Limb (tissue), 2 donors: ENCODE results near the gene PBX2.
"Not testable (repeated sequence)": the region's sequence is repeated elsewhere in the genome, so short reads cannot be mapped to it uniquely, and the experiment has no call there.

Experiments
- DNase-seq, 2 donors: peaks; one replicate each; pipeline ENCODE4 v3.0.0-alpha.2; 2016; ENCODE audit errors: extremely low spot score in 2 of 2

Gene PBX2

DNA sequence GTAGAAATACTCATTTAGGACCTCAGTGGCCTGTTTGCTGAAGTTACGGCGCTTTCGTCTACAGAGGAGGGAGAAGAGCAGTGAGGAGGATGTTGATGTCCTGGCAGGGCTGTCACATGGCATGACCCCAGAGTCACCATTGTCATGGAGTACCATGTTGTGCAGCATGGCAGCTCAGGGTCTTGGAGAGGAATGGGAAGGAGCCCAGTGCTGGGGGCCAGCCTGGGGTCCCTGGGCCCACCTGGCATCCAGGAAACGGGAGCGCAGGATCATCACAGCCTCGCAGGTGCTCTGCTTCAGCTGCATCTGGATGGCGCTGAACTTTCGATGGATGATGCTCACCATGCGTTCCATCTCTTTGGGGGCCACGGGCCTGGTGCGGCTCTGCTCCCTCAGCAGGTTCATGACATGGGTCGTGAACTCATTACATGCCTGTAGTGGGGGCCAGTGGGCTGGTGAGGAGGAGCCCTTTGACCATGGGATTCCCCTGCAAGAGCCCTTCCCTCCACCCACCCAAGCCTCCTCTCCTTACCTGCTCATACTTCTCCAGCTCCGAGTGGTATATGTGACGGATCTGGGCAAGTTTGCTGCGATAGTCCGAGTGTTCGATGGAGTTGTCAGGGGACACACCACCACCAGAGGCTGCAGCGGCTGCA, 2.1 kb downstream of the PBX2 start:
- DNase-seq: not testable (repeated sequence)

DNA sequence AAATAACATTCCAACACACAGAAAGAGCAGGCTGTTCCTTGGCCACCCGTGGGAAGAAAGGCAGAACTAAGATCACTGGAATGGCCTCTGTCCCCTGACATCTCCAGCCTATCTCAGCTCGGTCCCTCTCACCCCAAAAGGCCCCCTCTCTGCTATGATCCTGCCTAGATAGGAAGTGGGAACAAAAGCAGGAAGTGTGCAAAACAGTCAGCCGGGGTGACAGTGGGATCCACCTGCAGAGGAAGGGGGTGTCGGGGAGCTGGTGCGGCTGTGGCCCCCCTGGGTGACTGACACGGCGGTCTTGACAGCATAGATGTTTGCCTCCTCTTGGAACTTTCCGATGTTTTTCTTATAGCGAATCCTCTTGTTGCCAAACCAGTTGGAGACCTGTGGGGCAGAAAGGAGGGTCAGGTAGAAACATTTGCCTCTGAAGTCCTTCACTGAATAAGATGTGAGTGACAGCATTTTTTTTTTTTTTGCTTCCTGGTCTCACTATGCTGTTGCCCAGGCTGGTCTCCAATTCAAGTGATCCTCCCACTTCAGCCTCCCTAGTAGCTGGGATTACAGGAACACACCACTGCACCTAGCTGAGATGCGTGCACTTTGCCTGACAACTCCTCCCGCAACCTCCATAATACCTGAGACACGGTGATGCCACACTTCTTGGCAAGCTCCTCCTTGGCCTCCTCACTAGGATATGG, 2.8 kb downstream of the PBX2 start:
- no peak for DNase-seq

DNA sequence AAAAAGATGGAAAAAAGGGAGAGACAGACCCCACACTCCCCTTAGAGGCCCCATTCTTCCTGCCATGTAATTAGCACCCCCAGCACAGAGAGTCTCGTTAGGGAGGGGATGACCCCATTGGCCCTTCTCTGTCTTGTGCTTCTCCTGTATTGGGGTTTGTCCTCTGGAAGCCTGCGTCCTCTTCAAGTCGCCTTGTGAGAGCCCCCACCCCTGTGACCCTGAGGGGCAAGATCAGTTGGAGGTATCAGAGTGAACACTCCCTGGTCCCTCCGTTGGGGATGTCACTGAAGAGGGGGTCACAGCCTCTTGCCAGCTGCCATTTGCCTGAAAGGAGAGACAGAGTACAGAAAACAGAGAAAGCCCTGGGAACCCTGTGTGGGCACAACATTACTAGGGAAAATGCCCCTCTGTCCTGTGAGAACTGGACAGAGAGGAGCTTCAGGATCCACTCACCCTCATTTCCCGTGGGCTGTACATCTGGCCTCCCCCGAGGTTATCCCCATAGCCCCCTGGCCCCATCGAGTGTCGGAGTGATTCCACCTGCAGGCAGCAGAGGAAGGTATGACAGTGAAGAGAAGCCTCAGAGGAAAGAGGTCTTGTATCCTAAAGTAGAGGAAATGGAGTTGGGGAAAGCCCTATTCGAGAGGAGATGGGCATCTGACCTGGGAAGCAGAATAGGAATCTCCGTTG, 3.7 kb downstream of the PBX2 start:
- not testable (repeated sequence) for DNase-seq

DNA sequence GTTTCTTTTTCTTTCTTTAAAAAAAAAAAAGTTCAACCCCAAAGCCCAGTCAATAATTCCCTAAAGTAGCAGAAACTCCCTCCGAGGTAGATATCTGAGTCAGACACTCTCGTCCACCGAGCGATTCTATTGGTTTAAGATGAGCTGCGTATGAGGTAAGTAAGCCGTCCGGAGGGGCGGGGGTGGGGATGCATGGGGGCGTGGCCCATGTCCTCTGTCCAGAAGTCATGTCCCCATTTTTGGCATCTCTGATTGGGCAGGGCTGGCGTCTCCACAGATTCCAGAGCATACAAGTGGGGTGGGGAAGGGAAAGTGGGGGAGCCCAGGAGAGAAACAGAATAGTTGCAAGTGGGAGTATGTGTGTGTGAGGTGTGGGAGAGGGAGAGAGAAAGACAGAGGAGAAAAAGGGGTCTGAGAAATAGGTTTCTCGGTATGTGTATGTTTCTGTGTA, 4.3 kb downstream of the PBX2 start:
- peak in 1 of 2 donors; percentile 51 for DNase-seq

DNA sequence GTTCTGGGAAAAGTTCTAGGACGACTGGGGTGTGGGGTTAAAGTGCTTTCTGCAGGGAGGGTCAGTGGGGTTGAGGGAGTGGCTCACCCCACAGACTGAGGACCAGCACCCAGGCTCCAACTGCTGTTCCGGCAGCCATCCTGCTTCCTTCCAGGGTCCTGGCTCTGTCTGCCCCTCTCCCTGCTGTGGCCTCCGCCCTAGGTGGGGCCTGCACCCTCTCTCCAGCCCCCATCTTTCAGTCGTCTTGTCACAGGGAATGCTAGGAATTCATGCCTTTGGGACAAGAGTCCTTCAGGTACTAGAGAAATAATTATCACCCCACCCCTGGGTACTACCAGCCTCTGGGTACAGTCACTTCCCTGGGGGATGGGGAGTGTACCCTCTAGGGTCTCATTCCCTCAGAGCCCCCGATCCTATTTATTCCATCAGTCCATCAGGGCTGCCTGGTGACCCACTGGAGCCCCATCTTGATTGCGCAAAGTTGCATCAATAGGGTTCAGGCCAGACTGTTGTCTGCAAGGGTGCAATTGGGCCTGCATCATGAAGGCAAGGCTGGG, 5.8 kb downstream of the PBX2 start, which contains the start of gene AGER:
Gene AGER (minus strand): TSS at position 170 of the 557 bp plus-strand sequence. CDS start 31 bp downstream, at position 139.
- DNase-seq: no peak

DNA sequence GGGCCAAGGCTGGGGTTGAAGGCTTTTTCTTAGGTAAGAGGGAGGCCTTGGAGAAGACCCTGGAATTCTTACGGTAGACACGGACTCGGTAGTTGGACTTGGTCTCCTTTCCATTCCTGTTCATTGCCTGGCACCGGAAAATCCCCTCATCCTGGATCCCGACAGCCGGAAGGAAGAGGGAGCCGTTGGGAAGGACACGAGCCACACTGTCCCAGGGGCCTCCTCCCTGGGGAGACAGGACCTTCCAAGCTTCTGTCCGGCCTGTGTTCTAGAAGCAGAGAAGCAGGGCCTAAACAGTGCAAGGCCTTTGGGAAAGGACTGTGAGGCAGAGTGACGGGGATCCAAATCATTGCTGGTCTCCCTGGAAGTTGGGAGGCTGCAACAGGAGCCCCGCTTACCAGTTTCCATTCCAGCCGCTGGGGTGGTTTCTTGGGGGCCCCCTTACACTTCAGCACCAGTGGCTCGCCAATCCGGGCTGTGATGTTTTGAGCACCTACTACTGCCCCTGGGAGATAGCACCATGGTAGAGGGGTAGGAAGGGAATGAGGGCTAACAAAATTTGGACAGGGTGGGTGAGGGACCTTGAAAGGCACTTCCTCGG, 6.4 kb downstream of the PBX2 start:
- DNase-seq: no peak

DNA sequence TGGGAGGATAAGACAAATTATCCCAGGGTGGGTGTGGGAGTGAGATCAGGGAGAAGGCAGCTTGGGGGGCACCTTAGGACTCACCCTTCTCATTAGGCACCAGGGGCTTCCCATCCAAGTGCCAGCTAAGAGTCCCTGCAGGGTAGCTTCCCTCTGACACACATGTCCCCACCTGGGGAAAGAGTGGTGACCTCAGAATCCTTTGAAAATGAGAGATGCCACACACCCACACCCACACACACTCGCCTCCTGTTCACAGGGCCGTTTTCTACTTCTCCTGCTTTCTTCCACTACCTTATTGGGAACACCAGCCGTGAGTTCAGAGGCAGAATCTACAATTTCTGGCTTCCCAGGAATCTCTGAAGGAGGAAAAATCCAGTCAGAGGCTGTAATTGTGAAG, 7.0 kb downstream of the PBX2 start:
- no peak for DNase-seq

DNA sequence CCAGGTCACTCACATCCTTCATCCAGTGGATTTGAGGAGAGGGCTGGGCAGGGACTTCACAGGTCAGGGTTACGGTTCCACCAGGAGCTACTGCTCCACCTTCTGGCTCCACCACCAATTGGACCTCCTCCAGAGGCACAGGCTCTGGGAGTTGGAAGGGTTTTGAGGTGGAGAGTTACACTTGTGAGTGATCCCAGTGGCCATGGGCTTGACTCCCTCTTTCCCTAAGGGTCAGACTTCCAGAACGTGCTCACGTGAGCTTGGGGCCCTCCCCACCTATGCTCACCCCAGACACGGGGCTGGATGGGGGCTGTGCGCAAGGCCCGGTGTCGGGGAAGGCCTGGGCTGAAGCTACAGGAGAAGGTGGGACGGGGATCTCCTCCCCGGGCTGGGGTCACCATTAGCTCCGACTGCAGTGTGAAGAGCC, 7.4 kb downstream of the PBX2 start:
- DNase-seq: peak in 1 of 2 donors; percentile 19

DNA sequence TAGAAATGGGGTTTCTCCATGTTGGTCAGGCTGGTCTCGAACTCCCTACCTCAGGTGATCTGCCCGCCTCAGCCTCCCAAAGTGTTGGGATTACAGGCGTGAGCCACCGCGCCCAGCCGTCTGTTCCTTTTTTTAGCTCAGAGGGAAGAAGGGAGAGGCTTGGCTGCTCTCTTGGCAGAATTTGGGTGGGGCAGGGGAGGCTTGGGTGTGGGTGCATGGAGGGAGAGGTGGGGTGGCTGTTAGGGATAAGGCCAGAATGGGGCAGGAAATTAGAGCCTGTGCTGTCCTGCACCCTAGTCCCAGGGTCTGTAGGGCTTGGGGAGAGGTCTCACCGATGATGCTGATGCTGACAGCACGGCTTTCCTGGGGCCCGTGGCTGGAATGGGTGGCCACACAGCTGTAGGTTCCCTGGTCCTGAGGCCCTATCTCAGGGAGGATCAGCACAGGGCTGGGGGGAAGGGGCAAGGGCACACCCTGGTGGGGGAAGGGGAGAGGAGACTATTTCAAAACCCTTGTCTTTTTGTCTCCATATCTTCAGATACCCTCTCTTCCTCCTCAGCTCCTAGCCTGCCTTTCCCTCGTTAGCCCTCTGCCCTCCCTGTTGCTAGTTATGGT, 8.0 kb downstream of the PBX2 start:
- peak in 1 of 2 donors; percentile 21 for DNase-seq

DNA sequence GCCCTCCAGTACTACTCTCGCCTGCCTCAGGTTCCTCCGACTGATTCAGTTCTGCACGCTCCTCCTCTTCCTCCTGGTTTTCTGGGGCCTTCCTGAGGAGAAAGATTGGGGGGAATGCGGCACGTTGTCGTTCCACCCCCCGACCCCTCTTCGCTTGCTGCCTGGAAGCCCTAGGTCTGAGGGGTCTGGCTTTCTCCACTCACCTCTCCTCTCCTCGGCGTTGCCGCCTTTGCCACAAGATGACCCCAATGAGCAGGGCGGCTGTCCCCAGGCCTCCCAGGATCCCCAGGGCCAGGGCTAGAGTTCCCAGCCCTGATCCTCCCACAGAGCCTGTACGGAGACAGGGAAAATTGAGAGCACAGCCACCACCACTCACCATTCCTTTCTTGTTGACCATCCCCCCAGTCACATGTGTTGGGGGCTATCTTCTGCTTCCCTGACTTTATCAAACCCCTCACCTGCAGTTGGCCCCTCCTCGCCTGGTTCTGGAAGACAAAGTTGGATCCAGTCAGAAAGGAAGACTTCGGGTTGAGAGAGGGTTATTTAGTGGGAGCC, 8.8 kb downstream of the PBX2 start:
- DNase-seq: peak in 1 of 2 donors; percentile 23

DNA sequence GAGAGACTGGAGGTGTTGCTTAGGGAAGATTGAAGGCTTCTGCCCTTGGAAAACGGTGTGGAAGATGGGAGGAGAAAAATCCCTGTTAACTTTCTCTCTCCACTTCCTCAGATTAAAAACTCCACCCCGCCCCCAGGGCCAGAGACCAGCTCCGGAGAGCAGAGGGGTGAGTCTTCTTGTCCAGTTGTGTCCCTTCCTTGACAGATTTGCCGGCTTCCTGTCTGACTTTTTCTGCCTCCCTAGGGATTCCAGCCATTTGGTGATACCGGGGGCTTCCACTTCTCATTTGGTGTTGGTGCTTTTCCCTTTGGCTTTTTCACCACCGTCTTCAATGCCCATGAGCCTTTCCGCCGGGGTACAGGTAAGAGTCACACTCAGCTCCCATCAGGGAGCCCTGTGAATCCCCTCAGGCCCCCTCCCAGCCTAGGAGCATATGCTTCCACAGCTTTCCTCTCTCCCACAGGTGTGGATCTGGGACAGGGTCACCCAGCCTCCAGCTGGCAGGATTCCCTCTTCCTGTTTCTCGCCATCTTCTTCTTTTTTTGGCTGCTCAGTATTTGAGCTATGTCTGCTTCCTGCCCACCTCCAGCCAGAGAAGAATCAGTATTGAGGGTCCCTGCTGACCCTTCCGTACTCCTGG, 10.1 kb downstream of the PBX2 start:
- no peak for DNase-seq

DNA sequence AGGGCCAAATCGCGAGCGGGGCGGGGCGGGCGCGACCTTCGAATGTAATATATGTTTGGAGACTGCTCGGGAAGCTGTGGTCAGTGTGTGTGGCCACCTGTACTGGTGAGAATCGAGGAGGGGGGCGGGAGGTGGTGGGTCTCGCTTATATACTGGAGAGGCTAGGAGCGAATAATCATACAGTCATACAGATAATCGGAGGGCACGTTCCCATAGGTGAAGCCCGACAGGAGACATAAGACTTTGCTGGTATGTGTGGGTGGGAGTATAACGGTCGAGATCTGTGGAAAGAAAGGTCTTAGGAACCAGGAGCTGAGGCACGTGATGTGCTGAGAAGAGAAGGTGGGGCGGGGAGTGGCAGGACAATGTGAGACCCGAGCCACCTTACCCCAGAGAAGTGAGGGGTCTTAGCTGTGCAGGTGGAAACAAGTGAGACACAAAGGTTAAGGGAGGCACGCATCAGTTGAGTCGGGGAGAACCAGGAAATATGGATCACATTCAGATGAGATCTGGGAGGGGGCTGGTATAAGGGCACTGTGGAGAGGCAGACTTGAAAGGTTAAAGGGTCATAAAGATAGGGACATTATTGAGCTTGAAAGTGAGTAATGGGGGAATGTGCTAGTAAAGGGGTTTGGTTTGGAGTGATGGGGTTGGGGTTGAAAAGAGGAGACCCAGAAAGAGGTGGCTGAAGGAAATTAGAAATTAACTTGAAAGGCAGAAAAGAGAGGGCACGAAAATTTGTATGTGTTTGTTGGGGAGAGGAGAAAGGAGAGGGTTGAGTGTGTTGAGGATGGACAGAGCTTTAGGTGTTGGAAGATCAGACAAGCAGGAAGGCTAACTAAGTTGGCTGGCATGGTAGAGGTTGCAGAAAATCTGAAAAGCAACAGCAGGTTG, 11.2 kb downstream of the PBX2 start:
- no peak for DNase-seq

DNA sequence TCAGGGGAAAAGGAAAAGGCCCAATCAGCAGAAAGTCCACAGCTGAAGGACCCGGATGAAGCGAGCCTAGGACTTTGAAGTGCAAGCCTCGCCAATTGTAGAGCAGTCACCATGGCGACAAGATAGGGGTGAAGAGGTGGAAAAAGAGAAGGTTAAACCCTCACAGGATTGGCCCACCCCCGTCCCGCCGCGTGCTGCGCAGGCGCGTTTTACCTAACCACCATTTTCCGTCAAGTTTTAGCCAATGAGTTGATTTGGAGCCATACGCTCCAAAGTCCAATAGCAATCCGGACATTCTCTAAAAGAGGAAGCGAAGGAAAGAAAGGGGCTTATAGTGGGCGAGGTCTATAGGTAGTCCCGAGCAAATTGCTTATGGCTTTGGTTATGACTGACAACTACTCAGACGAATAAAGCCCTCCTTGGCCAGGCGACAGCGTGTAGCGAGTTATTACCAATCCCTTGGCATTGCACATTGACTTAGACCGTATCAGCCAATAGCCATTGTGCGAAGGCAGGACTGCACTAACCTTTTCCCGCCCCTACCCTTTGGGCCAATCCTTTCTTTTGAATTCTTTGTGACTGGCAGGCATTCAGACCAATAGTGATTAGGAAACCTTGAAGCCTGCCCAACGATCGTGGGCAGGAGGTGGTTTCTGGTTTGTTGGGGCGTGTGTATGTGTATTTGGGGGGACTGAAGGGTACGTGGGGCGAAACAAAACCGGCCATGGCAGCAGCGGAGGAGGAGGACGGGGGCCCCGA, 12.0 kb downstream of the PBX2 start, which contains the start of gene RNF5:
Gene RNF5 (plus strand): TSS at position 618 of the 759 bp plus-strand sequence. CDS start 107 bp downstream, at position 725.
- DNase-seq: peak; percentile 97 to 100

DNA sequence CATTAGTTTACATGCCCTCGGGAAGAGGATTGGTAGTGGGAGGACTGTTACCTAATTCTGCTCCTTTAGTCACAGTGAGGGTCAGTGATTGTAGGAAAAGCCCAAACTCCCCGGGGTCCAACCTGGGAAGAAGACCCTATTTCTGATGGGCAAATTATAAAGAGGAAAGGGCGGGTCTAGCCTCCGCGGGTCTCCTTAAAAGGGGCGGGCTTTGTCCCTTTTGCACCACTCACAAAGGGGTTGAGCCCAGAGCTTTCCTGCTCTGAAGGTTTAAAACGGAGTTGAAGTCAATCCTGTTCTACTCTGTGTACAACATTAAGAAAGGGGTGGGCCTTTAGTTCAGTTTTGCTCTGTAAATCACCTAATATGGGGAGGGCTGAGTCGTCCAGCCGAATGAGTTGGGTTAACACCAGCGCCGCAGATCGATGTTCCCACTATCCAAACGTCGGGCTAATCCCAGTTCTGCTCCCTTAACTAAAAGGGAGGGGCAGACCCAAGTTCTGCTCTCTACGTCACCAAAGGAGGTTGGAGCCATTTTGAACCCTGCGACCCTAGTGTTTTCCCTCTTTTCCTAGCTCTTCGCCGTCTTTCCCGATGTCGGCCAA, 12.7 kb downstream of the PBX2 start:
- DNase-seq: peak in 1 of 2 donors; percentile 71

DNA sequence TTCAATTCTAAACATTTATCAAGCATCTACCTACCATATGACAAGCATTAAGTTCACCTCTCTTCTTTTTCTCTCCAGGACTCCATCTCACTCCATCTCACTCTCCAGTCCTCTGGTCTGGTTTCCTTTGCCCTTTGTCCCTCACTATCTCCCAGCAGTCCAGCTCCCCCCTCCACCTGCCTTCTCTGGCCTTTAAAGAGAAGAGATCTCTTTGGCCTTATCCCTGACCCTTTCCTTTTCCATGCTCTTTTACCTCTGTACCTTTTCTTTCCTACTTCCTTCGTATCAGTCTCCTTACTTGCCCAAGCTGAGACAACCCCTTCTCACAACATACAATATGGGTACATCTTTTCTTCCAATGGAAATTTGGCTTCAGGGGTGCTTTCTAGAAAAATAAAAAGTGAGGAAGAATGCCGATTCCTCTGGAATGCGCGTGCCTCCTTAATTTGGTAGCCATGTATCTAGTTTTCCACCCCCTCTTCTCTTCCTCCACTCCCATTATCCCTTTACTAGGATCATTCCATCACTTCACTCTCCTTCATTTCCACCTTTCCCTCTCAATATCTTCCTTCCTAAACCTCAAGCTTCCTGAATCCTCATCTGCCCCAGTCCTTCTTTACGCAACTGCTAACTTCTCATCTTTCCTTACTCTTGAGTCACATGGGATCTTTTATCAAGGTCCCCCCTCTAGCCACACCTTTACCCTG, 13.4 kb downstream of the PBX2 start:
- DNase-seq: peak in 1 of 2 donors; percentile 23

DNA sequence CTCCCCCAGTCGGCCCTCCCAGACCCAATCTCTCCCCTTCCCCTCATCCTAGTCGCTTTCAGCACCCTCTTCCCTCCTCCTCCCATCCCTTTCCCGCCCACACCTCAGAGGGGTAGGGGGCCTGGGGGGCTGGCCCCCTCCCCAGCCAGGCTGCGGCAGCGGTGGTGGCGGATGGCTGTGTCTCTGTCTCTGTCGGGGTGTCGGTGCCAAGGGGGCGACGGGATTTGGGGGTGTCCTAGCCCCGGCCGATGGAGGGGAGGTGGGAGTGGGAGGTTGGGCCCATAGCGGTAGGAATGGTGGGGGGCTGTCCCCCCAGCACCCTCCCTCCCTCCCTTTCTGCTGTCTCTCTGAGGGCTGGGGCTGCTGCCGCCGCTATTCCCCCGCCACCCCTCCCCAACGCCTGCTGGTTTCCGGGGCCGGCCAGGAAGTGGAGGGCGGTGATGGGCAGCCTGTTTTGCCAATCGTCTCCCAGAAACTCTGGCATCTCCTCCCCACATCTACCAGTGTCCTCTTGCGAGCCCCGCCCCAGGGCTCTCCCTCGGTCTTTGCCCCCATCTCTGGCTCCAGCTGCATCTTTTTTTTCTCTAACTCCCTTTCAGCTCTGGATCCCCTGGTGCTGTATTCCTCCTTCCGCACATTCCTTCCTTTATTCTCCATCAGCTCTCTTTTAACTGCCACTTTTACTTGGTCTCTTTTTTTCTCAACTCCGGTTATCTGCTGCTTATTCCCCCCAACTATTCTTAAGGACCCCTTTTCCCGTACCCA, 14.1 kb downstream of the PBX2 start, which contains the start of gene AGPAT1:
Gene AGPAT1 (minus strand): TSS at position 374 of the 765 bp plus-strand sequence. CDS start 4,588 bp downstream, outside the sequence.
- DNase-seq: peak; percentile 95 to 99
